Measurements from ENCODE around the gene VCL. TPM values are rescaled to one million over a fixed set of nuclear protein-coding genes. Genes with fewer than 3 reads are reported as not detected.

Gene VCL
- total RNA-seq, 4 donors from 2014 or later, result 96.1 to 133 (median 120) TPM

GRCh38 chr10:74096777-74097176 lies 98.9 kb downstream of the VCL start:
- H3K9me3 ChIP-seq, result no peaks in the 10 kb centered on the region
- intact Hi-C loops (cut with DNase I; ENCODE audit: low total_unique reads) (no loop called here), in situ Hi-C loops (cut with MboI; ENCODE audit: low pct_ligation_motif_present in 1 of 4, low pct_unique_long_range_greater_than_20kb in 1 of 4, low sequenced_read_pairs in 3 of 4) (loop anchor here in 1 of 4 donors (25.0 kb wide), 1 partner anchor 209 kb away; no protein-coding TSS in a partner anchor)
- H3K4me3 ChIP-seq, result no peak overlapping the region
- TF ChIP-seq POLR2AphosphoS5 (IDR thresholded peaks at IDR 0.05) (no peak), POLR2A (IDR thresholded peaks at IDR 0.05) (no peak), EP300 (IDR thresholded peaks at IDR 0.05; ENCODE audit: low read depth) (no peak)
- TF ChIP-seq, protein P1, sequence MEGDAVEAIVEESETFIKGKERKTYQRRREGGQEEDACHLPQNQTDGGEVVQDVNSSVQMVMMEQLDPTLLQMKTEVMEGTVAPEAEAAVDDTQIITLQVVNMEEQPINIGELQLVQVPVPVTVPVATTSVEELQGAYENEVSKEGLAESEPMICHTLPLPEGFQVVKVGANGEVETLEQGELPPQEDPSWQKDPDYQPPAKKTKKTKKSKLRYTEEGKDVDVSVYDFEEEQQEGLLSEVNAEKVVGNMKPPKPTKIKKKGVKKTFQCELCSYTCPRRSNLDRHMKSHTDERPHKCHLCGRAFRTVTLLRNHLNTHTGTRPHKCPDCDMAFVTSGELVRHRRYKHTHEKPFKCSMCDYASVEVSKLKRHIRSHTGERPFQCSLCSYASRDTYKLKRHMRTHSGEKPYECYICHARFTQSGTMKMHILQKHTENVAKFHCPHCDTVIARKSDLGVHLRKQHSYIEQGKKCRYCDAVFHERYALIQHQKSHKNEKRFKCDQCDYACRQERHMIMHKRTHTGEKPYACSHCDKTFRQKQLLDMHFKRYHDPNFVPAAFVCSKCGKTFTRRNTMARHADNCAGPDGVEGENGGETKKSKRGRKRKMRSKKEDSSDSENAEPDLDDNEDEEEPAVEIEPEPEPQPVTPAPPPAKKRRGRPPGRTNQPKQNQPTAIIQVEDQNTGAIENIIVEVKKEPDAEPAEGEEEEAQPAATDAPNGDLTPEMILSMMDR (IDR thresholded peaks at IDR 0.05), result no peak
- 75 to 81% methylated on average over 2 of the region's 2 CpGs for WGBS, 2 donors (ENCODE audit: low coverage in 1 of 2)
- no peak overlapping the region for H3K27ac ChIP-seq
- no peaks in the 10 kb centered on the region for H3K4me1 ChIP-seq
- peaks cover 0 to 69% (median 32%) of the 10 kb centered on the region in 4 donors for H3K36me3 ChIP-seq
- no peak for DNase-seq
- H3K27me3 ChIP-seq, result no peaks in the 10 kb centered on the region

DNA sequence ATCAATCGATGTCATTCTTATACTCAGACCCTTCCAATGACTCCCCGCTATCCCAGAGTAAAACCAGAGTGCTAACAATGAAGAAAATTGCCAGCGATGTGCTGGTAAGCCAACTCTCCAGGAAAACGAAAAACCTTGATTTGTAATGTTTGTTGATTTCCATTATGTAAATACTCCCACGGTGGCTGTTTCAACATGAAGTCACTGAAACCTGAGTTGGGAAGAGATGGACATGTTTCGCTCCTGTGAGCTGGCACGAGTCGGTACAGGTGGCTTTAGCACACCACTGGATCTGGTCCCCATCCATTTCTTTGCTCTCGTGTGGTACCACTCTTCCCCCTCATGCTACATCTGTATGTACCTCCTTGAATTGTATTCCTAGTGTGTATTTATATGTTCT lies 99.9 kb downstream of the VCL start:
- in situ Hi-C loops (cut with MboI; ENCODE audit: low pct_ligation_motif_present in 1 of 4, low pct_unique_long_range_greater_than_20kb in 1 of 4, low sequenced_read_pairs in 3 of 4), result loop anchor here in 1 of 4 donors (25.0 kb wide), 1 partner anchor 210 kb away; no protein-coding TSS in a partner anchor
- no peaks in the 10 kb centered on the region for H3K27me3 ChIP-seq
- intact Hi-C loops (cut with DNase I; ENCODE audit: low total_unique reads), result no loop called here
- H3K27ac ChIP-seq, result no peak overlapping the region
- H3K4me3 ChIP-seq, result no peak overlapping the region
- H3K36me3 ChIP-seq, result peaks cover 0 to 75% (median 37%) of the 10 kb centered on the region in 4 donors
- 84 to 97% methylated on average over 6 to 9 of the region's 9 CpGs for WGBS, 2 donors (ENCODE audit: low coverage in 1 of 2)
- no peak for TF ChIP-seq EP300 (IDR thresholded peaks at IDR 0.05; ENCODE audit: low read depth)
- TF ChIP-seq, protein P1 (IDR thresholded peaks at IDR 0.05), result no peak
- no peak for TF ChIP-seq POLR2A (IDR thresholded peaks at IDR 0.05)
- H3K4me1 ChIP-seq, result no peaks in the 10 kb centered on the region
- H3K9me3 ChIP-seq, result no peaks in the 10 kb centered on the region
- no peak for DNase-seq

DNA sequence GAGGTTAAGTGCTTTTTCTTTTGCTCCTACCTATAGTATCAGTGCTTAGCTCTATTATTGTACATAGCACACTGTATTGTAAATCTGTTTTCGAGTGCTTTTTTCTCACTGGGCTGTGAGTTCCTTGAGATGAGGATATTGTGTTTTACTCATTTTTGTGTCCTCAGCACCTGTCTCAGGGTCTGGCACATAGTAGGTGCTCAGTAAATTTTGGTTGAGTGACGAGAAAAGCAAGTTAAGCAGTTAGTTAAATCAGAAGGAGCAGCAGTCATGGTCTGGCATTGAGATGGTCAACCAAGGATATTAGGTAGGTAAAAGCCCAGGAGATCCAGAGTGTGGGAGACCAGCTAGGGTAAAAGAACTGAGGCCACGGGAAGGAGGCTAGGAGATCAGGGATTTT lies 101.5 kb downstream of the VCL start:
- WGBS, 2 donors (ENCODE audit: low coverage in 1 of 2), result 94% methylated on average over 3 of the region's 3 CpGs
- Histone ChIP-seq H3K27ac (no peak overlapping the region), H3K36me3 (peaks cover 0 to 83% (median 40%) of the 10 kb centered on the region in 4 donors), H3K4me1 (no peaks in the 10 kb centered on the region), H3K27me3 (no peaks in the 10 kb centered on the region), H3K4me3 (no peak overlapping the region), H3K9me3 (no peaks in the 10 kb centered on the region)
- no peak for DNase-seq
- intact Hi-C loops (cut with DNase I; ENCODE audit: low total_unique reads), result no loop called here
- TF ChIP-seq, protein P1 (IDR thresholded peaks at IDR 0.05), result no peak
- in situ Hi-C loops (cut with MboI; ENCODE audit: low pct_ligation_motif_present in 1 of 4, low pct_unique_long_range_greater_than_20kb in 1 of 4, low sequenced_read_pairs in 3 of 4), result loop anchor here in 1 of 4 donors (25.0 kb wide), 1 partner anchor 212 kb away; no protein-coding TSS in a partner anchor

DNA sequence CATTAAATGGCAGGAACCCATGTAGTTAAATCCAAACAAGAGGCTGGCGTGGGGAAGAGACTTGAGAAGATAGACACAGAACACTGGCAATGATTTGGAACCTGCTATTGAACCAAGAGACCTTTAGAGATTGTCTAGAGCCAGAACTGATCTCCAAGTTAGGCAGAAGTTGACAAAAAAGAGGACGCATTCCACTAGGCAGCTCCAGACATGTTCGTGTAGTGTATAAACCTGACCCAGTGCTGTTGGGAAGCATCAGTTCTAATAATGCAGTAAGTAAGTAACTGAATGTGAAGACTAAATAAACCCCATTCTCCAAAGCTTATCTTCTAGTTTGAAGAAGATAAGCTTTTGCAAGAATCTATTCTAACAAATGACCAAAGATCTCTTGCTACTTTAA lies 101.9 kb downstream of the VCL start:
- Histone ChIP-seq H3K27ac (no peak overlapping the region), H3K9me3 (no peaks in the 10 kb centered on the region), H3K4me3 (no peak overlapping the region), H3K36me3 (peaks cover 0 to 83% (median 41%) of the 10 kb centered on the region in 4 donors), H3K27me3 (no peaks in the 10 kb centered on the region), H3K4me1 (no peaks in the 10 kb centered on the region)
- WGBS, 2 donors (ENCODE audit: low coverage in 1 of 2), result 89% methylated on average over 3 of the region's 3 CpGs
- intact Hi-C loops (cut with DNase I; ENCODE audit: low total_unique reads), result no loop called here
- no peak for DNase-seq
- in situ Hi-C loops (cut with MboI; ENCODE audit: low pct_ligation_motif_present in 1 of 4, low pct_unique_long_range_greater_than_20kb in 1 of 4, low sequenced_read_pairs in 3 of 4), result loop anchor here in 1 of 4 donors (25.0 kb wide), 1 partner anchor 213 kb away; no protein-coding TSS in a partner anchor
- TF ChIP-seq, protein P1 (IDR thresholded peaks at IDR 0.05), result no peak
- no peak for TF ChIP-seq EP300 (IDR thresholded peaks at IDR 0.05; ENCODE audit: low read depth)

Data from transverse colon (tissue), 4 donors.